GM23338 (cell line): ENCODE data around the gene ADAMTS18. TPM values are rescaled to one million over a fixed set of nuclear protein-coding genes. Genes with fewer than 3 reads are reported as not detected.

Source experiments
- ATAC-seq: fragments of 200-7000 bp; cut with Tn5 transposase; 3 replicates; pipeline ENCODE4 v1.9.1; 2020
- DNase-seq: peaks from one replicate; pipeline ENCODE4 v3.0.0-alpha.2; 2015; ENCODE audit warnings: low spot score
- H2AFZ ChIP-seq: fragments of 200-600 bp; sonication (generic); 2 replicates; pipeline ENCODE4 v1.8.0; 2016; ENCODE audit warnings: antibody characterized with exemption, mild to moderate bottlenecking, moderate library complexity
- H3F3A ChIP-seq: fragments of 200-600 bp; sonication (generic); replicated peaks from 2 replicates; pipeline ENCODE4 v1.8.0; 2017; ENCODE audit warnings: antibody characterized with exemption, mixed run types, low read depth
- H3K27ac ChIP-seq: fragments of 200-600 bp; sonication (generic); 2 replicates; pipeline ENCODE4 v1.6.1; 2016; ENCODE audit warnings: low read depth
- H3K27me3 ChIP-seq: fragments of 200-600 bp; sonication (generic); 2 replicates; pipeline ENCODE4 v1.8.0; 2016; ENCODE audit warnings: mild to moderate bottlenecking, mixed run types, moderate library complexity; ENCODE audit not compliant: insufficient read depth
- H3K36me3 ChIP-seq: fragments of 200-600 bp; sonication (generic); 2 replicates; pipeline ENCODE4 v1.8.0; 2016; ENCODE audit warnings: mild to moderate bottlenecking; ENCODE audit not compliant: insufficient read depth
- H3K4me1 ChIP-seq: fragments of 200-600 bp; sonication (generic); 2 replicates; pipeline ENCODE4 v1.8.0; 2016; ENCODE audit warnings: mild to moderate bottlenecking, moderate library complexity; ENCODE audit not compliant: insufficient read depth
- H3K4me2 ChIP-seq: fragments of 200-600 bp; sonication (generic); 2 replicates; pipeline ENCODE4 v1.7.1; 2017; ENCODE audit warnings: mixed run types
- H3K4me3 ChIP-seq: fragments of 200-600 bp; sonication (generic); 2 replicates; pipeline ENCODE4 v1.6.1; 2016; ENCODE audit warnings: mixed run types
- H3K79me2 ChIP-seq: fragments of 200-600 bp; sonication (generic); replicated peaks from 2 replicates; pipeline ENCODE4 v1.8.0; 2017; ENCODE audit warnings: mild to moderate bottlenecking; ENCODE audit not compliant: insufficient read depth
- H3K9me2 ChIP-seq: fragments of 200-600 bp; sonication (generic); 2 replicates; pipeline ENCODE4 v1.8.0; 2017; ENCODE audit not compliant: insufficient read depth
- H4K20me1 ChIP-seq: fragments of 200-600 bp; sonication (generic); replicated peaks from 2 replicates; pipeline ENCODE4 v1.8.0; 2017; ENCODE audit warnings: mild to moderate bottlenecking; ENCODE audit not compliant: insufficient read depth
- H3K27ac Mint-ChIP-seq: 2 replicates; pipeline ENCODE4 v1.8.0; 2020; ENCODE audit warnings: inconsistent platforms, mild to moderate bottlenecking, moderate library complexity, mixed read lengths
- H3K27me3 Mint-ChIP-seq: 3 replicates; pipeline ENCODE4 v1.8.0; 2022; ENCODE audit warnings: low read depth, mild to moderate bottlenecking, moderate library complexity, mixed read lengths, inconsistent platforms; ENCODE audit not compliant: insufficient read depth, poor library complexity
- H3K36me3 Mint-ChIP-seq: 3 replicates; pipeline ENCODE4 v1.8.0; 2021; ENCODE audit warnings: low read depth, mild to moderate bottlenecking, inconsistent platforms, moderate library complexity, mixed read lengths
- H3K4me1 Mint-ChIP-seq: 3 replicates; pipeline ENCODE4 v1.8.0; 2020; ENCODE audit warnings: mild to moderate bottlenecking, inconsistent platforms, mixed read lengths
- H3K4me3 Mint-ChIP-seq: 3 replicates; pipeline ENCODE4 v1.8.0; 2021; ENCODE audit warnings: moderate library complexity, mild to moderate bottlenecking, inconsistent platforms, mixed read lengths
- H3K9me3 Mint-ChIP-seq: 3 replicates; pipeline ENCODE4 v1.8.0; 2020; ENCODE audit warnings: moderate library complexity, mild to moderate bottlenecking, inconsistent platforms, mixed read lengths
- CREB1 ChIP-seq: fragments of 250-450 bp; sonication (Bioruptor Pico); IDR thresholded peaks from 2 replicates; pipeline ENCODE4 v1.5.0; 2020; ENCODE audit warnings: low read depth, mild to moderate bottlenecking, moderate library complexity
- CTCF ChIP-seq, 2 experiments: fragments of 200-600 bp in 1 of 2; sonication (generic) in 1 of 2; conservative IDR thresholded peaks; 2 replicates each; pipeline versions ENCODE4 v1.5.1 to v1.6.1; 2016 to 2017; ENCODE audit warnings: antibody characterized with exemption in 2 of 2, low read depth in 2 of 2, mild to moderate bottlenecking in 2 of 2, moderate library complexity in 1 of 2
- EZH2 ChIP-seq: fragments of 200-600 bp; sonication (generic); IDR thresholded peaks from one replicate; pipeline ENCODE4 v1.8.0; 2017; ENCODE audit warnings: antibody characterized with exemption, mild to moderate bottlenecking, low read depth; ENCODE audit not compliant: unreplicated experiment
- EZH2phosphoT487 ChIP-seq: fragments of 200-600 bp; sonication (generic); IDR thresholded peaks from one replicate; pipeline ENCODE4 v1.8.1; 2018; ENCODE audit warnings: antibody characterized with exemption; ENCODE audit not compliant: unreplicated experiment
- JUNB ChIP-seq: IDR thresholded peaks from one replicate; pipeline ENCODE4 v1.6.1; 2016; ENCODE audit warnings: antibody characterized with exemption; ENCODE audit not compliant: unreplicated experiment
- NANOG ChIP-seq: IDR thresholded peaks from 2 replicates; pipeline ENCODE4 v1.6.1; 2016; ENCODE audit warnings: antibody characterized with exemption, borderline replicate concordance
- POLR2AphosphoS5 ChIP-seq: IDR thresholded peaks from 2 replicates; pipeline ENCODE4 v1.6.1; 2016; ENCODE audit warnings: antibody characterized with exemption, low read depth
- STAT1 ChIP-seq: IDR thresholded peaks from one replicate; pipeline ENCODE4 v1.6.1; 2016; ENCODE audit warnings: antibody characterized with exemption; ENCODE audit not compliant: unreplicated experiment
- ZNF331 ChIP-seq: fragments of 250-450 bp; sonication (Bioruptor Pico); IDR thresholded peaks from 2 replicates; pipeline ENCODE4 v1.5.0; 2020; ENCODE audit warnings: low read depth, mild to moderate bottlenecking, moderate library complexity
- ZNF462 ChIP-seq: fragments of 250-450 bp; sonication (Bioruptor Pico); IDR thresholded peaks from 2 replicates; pipeline ENCODE4 v1.5.0; 2020; ENCODE audit warnings: mild to moderate bottlenecking, moderate library complexity
- polyA plus RNA-seq: library from polyadenylated mRNA; unstranded; fragments of >200 nt; fragmentation: Nextera tagmentation; extraction: Ambion mirVana; gene quantifications from 2 replicates; pipeline ENCODE4 v1.2.1, GENCODE V29; 2016
- total RNA-seq: library from RNA; depleted of rRNA; stranded (reverse); fragments of >200 nt; shearing (Covaris generic); gene quantifications from 2 replicates; pipeline ENCODE4 v1.2.3, GENCODE V29; 2014

ADAMTS18 gene
- total and polyA plus RNA-seq, 2 experiments from 2014 or later = 0.15 to 0.90 TPM

GRCh38 chr16:77277141-77277540 lies 157.7 kb downstream of the ADAMTS18 start (continued):
- TF ChIP-seq ZNF462 (no peak), NANOG (no peak), CREB1 (CRISPR knock-in tag) (no peak), EZH2 (no peak), EZH2phosphoT487 (no peak)

- H3K4me1 ChIP-seq = peaks cover 4% of the 10 kb centered on the region; the same call in 1 of the 2 replicates
- H3K36me3 ChIP-seq = no peaks in the 10 kb centered on the region
- DNase-seq (no peak), ATAC-seq (no peak)
- H2AFZ ChIP-seq = no peak overlapping the region
- H3K4me1 Mint-ChIP-seq = peaks cover 13% of the 10 kb centered on the region
- no peak overlapping the region for H3K4me3 ChIP-seq
- no peak overlapping the region for H3K27ac ChIP-seq
- no peaks in the 10 kb centered on the region for H3K9me2 ChIP-seq
- no peak overlapping the region for H3K27ac Mint-ChIP-seq
- H3K27me3 Mint-ChIP-seq = no peaks in the 10 kb centered on the region
- H3K36me3 Mint-ChIP-seq = no peaks in the 10 kb centered on the region
- no peaks in the 10 kb centered on the region; the same call in 2 of the 3 replicates for H3K9me3 Mint-ChIP-seq
- H3K4me2 ChIP-seq = no peak overlapping the region
- H3F3A ChIP-seq = no peaks in the 10 kb centered on the region
- H3K27me3 ChIP-seq = no peaks in the 10 kb centered on the region
- H4K20me1 ChIP-seq = no peaks in the 10 kb centered on the region
- H3K4me3 Mint-ChIP-seq = no peak overlapping the region
- no peaks in the 10 kb centered on the region for H3K79me2 ChIP-seq
- TF ChIP-seq CREB1 (CRISPR knock-in tag) = no peak
- TF ChIP-seq POLR2AphosphoS5 = no peak
- no peak for TF ChIP-seq STAT1
- TF ChIP-seq NANOG = no peak
- no peak for TF ChIP-seq ZNF331 (CRISPR knock-in tag)
- no peak for TF ChIP-seq JUNB
- TF ChIP-seq CTCF (conservative IDR thresholded peaks at IDR 0.05; ENCODE audit: low read depth in 2 of 2) = no peak
Observed at GRCh38 chr16:77276661-77277060, 158.2 kb downstream of the ADAMTS18 start.
